ENCODE results near the gene WNT3.

- no peak for TF ChIP-seq CHD2 (IDR thresholded peaks at IDR 0.05; ENCODE audit: borderline replicate concordance, low read depth, low read length)
- no peak for TF ChIP-seq STAT1 (conservative IDR thresholded peaks at IDR 0.05)
- TF ChIP-seq CTCF (IDR thresholded peaks at IDR 0.05 in 2 of 3, conservative IDR thresholded peaks at IDR 0.05 in 1 of 3; ENCODE audit: control insufficient read depth in 2 of 3, extremely low read depth in 1 of 3, insufficient read depth in 1 of 3, low read depth in 3 of 3, low read length in 3 of 3) = no peak
- no peak for TF ChIP-seq POLR2A (IDR thresholded peaks at IDR 0.05; ENCODE audit: low read depth, low read length)
- no peak for TF ChIP-seq FOXM1 (IDR thresholded peaks at IDR 0.05; ENCODE audit: low read depth, low read length)
- no peak for TF ChIP-seq NFIC (IDR thresholded peaks at IDR 0.05; ENCODE audit: low read depth, low read length)
- TF ChIP-seq ZZZ3 (IDR thresholded peaks at IDR 0.05; ENCODE audit: control insufficient read depth, insufficient read length, low read depth) = no peak
- TF ChIP-seq, protein P1, sequence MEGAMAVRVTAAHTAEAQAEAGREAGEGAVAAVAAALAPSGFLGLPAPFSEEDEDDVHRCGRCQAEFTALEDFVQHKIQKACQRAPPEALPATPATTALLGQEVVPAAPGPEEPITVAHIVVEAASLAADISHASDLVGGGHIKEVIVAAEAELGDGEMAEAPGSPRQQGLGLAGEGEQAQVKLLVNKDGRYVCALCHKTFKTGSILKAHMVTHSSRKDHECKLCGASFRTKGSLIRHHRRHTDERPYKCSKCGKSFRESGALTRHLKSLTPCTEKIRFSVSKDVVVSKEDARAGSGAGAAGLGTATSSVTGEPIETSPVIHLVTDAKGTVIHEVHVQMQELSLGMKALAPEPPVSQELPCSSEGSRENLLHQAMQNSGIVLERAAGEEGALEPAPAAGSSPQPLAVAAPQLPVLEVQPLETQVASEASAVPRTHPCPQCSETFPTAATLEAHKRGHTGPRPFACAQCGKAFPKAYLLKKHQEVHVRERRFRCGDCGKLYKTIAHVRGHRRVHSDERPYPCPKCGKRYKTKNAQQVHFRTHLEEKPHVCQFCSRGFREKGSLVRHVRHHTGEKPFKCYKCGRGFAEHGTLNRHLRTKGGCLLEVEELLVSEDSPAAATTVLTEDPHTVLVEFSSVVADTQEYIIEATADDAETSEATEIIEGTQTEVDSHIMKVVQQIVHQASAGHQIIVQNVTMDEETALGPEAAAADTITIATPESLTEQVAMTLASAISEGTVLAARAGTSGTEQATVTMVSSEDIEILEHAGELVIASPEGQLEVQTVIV (IDR thresholded peaks at IDR 0.05; ENCODE audit: borderline replicate concordance, partially characterized antibody) = no peak
- no peak for TF ChIP-seq POLR2AphosphoS5 (IDR thresholded peaks at IDR 0.05; ENCODE audit: low read length)
- TF ChIP-seq GABPA (IDR thresholded peaks at IDR 0.05; ENCODE audit: low read depth) = no peak
- no peak for TF ChIP-seq TARDBP (IDR thresholded peaks at IDR 0.05; ENCODE audit: borderline replicate concordance)
- no peak for TF ChIP-seq ZNF24 (IDR thresholded peaks at IDR 0.05)
- TF ChIP-seq, protein P2, sequence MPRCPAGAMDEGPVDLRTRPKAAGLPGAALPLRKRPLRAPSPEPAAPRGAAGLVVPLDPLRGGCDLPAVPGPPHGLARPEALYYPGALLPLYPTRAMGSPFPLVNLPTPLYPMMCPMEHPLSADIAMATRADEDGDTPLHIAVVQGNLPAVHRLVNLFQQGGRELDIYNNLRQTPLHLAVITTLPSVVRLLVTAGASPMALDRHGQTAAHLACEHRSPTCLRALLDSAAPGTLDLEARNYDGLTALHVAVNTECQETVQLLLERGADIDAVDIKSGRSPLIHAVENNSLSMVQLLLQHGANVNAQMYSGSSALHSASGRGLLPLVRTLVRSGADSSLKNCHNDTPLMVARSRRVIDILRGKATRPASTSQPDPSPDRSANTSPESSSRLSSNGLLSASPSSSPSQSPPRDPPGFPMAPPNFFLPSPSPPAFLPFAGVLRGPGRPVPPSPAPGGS (IDR thresholded peaks at IDR 0.05; ENCODE audit: borderline replicate concordance, insufficient read depth, low read depth, low read length, poor library complexity, severe bottlenecking) = peak; percentile 10
- no peak for TF ChIP-seq RBBP5 (conservative IDR thresholded peaks at IDR 0.05)
Observed at GRCh38 chr17:46848534-46848933, 30.0 kb upstream of the WNT3 start.

Measured in GM12878 (cell line).